Chondrocyte (in vitro differentiated cells): ENCODE results near the gene RCAN2. TPM values are rescaled to one million over a fixed set of nuclear protein-coding genes. Genes with fewer than 3 reads are reported as not detected.

ENCODE experiments used
- DNase-seq: peaks from one replicate; pipeline ENCODE4 v3.0.0; 2021; ENCODE audit warnings: mixed read lengths, low spot score
- H3K27ac Mint-ChIP-seq: one replicate; pipeline ENCODE4 v1.8.0; 2021; ENCODE audit warnings: mild to moderate bottlenecking, moderate library complexity, mixed read lengths; ENCODE audit not compliant: unreplicated experiment
- H3K27me3 Mint-ChIP-seq: 2 replicates; pipeline ENCODE4 v1.8.0; 2021; ENCODE audit warnings: low read depth, mixed read lengths
- H3K36me3 Mint-ChIP-seq: 2 replicates; pipeline ENCODE4 v1.8.0; 2021; ENCODE audit warnings: low read depth, mixed read lengths
- H3K4me1 Mint-ChIP-seq: 2 replicates; pipeline ENCODE4 v1.8.0; 2021; ENCODE audit warnings: low read depth, mild to moderate bottlenecking, mixed read lengths
- H3K4me3 Mint-ChIP-seq: one replicate; pipeline ENCODE4 v1.8.0; 2021; ENCODE audit warnings: mild to moderate bottlenecking, moderate library complexity, mixed read lengths; ENCODE audit not compliant: unreplicated experiment
- H3K9me3 Mint-ChIP-seq: 2 replicates; pipeline ENCODE4 v1.8.0; 2021; ENCODE audit warnings: low read depth, mixed read lengths
- total RNA-seq: library from RNA; stranded (reverse); gene quantifications from 3 replicates; pipeline ENCODE4 v1.2.1, GENCODE V29; 2021
- TF ChIP-seq, protein P1 (sequence below): fragments of 200-600 bp; sonication (generic); IDR thresholded peaks from 2 replicates; pipeline ENCODE4 v1.5.0; 2021; ENCODE audit warnings: antibody characterized with exemption, mild to moderate bottlenecking, moderate library complexity

Gene RCAN2
- total RNA-seq, 1 donor from 2014 or later, result 23.8 TPM

DNA sequence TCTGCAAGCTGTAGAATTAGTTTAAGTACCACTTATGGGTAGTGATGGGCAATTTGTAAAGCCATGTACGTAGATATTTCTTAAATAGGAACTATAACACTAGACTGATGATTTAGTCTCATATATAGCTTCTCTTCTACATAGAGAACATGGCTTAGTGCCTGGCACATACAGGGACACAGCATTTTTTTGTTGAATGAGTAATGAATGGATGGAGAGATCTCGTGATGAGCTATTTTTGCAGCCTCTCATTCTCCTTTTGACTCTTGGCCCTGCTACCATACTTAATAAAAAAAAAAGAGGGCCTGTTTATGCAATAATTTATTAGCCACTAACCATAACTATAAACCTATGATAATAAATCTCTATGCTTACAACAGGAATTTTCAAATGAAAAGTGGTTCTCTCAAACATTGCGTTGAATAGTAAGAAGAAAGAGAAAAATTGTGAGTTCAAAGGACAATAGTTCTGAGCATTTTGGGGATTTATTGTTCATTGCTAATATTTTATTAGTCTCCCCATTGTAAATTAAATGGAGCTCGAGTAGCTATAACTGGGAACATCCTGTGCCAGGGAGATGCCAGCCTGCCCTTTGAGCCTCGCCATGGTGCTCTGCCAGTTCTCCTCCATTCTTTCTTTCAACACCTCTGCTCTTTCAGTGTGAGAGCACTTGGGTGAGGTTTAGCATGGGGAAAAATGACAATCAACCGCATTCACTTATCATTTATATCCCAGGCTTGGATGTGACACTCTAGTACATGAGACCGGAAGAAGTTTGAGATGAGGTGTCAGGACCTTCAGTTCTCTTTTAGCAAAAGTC, 14.7 kb upstream of the RCAN2 start:
- DNase-seq, result no peak
- Mint-ChIP-seq H3K9me3 (no peaks in the 10 kb centered on the region), H3K4me3 (no peak overlapping the region), H3K36me3 (no peaks in the 10 kb centered on the region), H3K27ac (no peak overlapping the region), H3K27me3 (no peaks in the 10 kb centered on the region), H3K4me1 (peaks cover 58% of the 10 kb centered on the region)
- TF ChIP-seq, protein P1, sequence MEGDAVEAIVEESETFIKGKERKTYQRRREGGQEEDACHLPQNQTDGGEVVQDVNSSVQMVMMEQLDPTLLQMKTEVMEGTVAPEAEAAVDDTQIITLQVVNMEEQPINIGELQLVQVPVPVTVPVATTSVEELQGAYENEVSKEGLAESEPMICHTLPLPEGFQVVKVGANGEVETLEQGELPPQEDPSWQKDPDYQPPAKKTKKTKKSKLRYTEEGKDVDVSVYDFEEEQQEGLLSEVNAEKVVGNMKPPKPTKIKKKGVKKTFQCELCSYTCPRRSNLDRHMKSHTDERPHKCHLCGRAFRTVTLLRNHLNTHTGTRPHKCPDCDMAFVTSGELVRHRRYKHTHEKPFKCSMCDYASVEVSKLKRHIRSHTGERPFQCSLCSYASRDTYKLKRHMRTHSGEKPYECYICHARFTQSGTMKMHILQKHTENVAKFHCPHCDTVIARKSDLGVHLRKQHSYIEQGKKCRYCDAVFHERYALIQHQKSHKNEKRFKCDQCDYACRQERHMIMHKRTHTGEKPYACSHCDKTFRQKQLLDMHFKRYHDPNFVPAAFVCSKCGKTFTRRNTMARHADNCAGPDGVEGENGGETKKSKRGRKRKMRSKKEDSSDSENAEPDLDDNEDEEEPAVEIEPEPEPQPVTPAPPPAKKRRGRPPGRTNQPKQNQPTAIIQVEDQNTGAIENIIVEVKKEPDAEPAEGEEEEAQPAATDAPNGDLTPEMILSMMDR, result no peak

DNA sequence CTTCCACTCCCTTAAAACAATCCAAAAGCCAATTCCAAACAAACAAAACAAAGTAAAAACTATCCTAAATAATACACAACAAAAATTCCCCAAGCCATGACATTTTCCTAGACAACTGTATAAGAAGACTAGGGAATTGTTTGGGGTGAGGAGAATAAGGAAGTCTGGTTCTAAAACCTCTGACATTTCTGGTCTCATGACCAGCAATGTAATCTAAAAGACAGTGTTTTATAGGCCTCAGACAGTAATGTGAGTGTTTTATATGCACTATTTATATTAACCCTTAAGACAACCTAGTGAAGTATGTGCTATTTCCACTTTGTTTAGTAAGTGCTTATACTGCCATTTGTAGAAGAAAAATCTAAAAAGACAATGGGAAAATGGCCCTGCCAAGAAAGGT, 13.0 kb upstream of the RCAN2 start:
- peaks cover 42% of the 10 kb centered on the region for H3K4me1 Mint-ChIP-seq
- DNase-seq, result no peak
- no peaks in the 10 kb centered on the region for H3K9me3 Mint-ChIP-seq
- no peak overlapping the region for H3K27ac Mint-ChIP-seq
- no peak overlapping the region for H3K4me3 Mint-ChIP-seq
- TF ChIP-seq, protein P1, result no peak
- H3K36me3 Mint-ChIP-seq, result no peaks in the 10 kb centered on the region
- H3K27me3 Mint-ChIP-seq, result peaks cover under 1% of the 10 kb centered on the region

DNA sequence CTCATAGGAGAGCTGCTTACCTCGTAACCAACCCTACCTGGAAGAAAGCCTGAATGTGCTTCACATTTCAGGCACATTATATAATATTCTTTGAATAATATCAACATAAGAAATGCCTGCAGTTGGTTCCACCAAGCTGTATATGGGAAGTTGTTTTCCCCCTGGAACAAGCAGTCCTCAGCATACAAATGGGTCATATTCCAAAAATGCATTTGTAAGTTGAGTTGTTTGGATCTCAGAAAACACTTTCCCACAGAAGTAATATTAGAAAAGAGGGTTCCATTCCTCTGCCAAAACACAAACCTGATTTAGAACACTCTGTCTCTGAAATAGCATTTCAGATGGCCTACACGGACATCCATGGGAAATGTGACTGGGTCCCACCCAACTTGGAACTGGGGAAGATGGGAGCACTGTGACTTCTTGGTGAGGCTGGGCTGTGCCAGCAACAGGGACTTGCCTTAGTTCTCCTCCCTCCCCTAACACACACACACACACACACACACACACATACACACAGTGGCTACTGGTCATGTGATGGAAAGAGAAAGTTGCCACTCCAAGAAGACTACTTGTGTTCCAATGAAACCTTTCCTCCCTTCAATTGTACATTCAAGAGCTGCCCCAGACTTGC, 11.4 kb upstream of the RCAN2 start:
- no peak for DNase-seq
- Mint-ChIP-seq H3K27ac (peak overlapping the region; percentile 73), H3K36me3 (no peaks in the 10 kb centered on the region), H3K4me1 (peaks cover 31% of the 10 kb centered on the region), H3K9me3 (no peaks in the 10 kb centered on the region), H3K4me3 (no peak overlapping the region), H3K27me3 (peaks cover 5% of the 10 kb centered on the region)
- TF ChIP-seq, protein P1, result no peak

DNA sequence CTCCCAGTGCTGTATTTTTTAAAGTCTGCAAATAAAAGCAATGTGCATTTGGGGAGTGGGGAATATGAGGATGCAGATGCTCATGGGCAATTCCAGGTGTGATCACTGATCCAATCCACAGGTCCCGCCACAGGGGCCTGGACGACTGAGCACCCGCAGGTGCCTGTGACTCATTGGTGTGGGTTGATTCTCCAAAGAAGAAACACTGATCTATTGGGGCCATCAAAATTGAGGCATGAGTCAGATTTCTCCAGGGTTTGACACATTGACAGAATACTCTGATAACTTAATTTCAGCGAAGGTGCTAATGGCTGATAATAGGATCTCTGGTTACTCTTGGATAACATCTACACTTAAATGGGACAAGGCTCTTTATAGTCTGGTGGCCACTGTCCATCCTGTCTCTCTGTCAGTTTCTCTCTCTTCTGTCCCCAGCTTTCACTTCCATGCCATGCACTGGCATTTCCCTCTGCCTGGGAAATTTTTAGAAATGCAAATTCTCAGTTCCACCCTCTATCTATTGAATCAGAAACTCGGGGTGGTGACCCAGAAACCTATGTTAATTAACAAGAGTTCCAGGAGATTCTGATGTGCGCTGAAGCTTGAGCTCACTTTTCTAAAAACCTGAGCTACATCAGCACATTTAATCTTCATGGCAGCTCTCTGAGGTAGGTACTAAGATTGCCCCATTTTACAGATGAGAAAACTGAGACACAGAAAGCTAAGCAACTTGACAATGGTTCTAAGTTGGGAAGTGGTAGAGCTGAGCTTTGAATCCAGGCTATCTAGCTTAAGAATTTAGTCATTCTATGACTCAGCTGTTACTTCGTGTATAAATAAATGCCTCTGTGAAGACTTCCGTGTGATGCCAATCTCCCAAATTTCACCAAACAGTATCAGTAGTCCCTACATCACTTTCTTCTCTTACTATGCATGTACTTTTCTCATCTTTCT, 10.2 kb upstream of the RCAN2 start:
- Mint-ChIP-seq H3K4me1 (peaks cover 27% of the 10 kb centered on the region), H3K4me3 (no peak overlapping the region), H3K9me3 (no peaks in the 10 kb centered on the region), H3K27ac (no peak overlapping the region), H3K36me3 (no peaks in the 10 kb centered on the region), H3K27me3 (peaks cover 7% of the 10 kb centered on the region)
- TF ChIP-seq, protein P1, result no peak
- DNase-seq, result no peak

DNA sequence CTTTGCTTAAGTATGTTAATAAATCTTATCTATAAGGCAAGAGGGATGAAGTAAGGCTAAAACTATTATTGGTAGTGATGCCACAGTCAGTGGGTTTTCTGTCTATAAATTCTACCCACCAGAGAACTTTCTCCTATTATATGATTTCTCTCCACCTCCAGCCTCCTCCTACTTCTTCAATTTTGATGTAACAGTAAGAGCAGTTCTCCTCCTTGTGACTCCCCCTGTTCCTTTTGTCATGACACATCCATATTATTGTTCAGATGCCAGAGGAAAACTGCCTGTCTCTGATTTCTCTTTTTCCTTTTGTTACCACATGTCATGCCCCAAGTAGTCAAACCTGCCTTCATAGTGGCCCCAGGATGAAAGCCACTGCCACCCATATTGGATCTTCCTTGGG, 9.1 kb upstream of the RCAN2 start:
- no peak overlapping the region for H3K4me3 Mint-ChIP-seq
- H3K4me1 Mint-ChIP-seq, result peaks cover 17% of the 10 kb centered on the region
- peaks cover 12% of the 10 kb centered on the region for H3K27me3 Mint-ChIP-seq
- DNase-seq, result no peak
- TF ChIP-seq, protein P1, result no peak
- no peaks in the 10 kb centered on the region for H3K9me3 Mint-ChIP-seq
- H3K36me3 Mint-ChIP-seq, result no peaks in the 10 kb centered on the region
- no peak overlapping the region for H3K27ac Mint-ChIP-seq
